HG02943 (cell line): ENCODE data around the gene EPN3.

ENCODE experiments used
- ATAC-seq: cut with Tn5 transposase; IDR thresholded peaks from one replicate; pipeline ENCODE4 v1.9.1; 2021; ENCODE audit warnings: mild to moderate bottlenecking, low read depth, moderate library complexity; ENCODE audit not compliant: unreplicated experiment

Gene EPN3

GRCh38 chr17:50547736-50548083 lies 15.2 kb downstream of the EPN3 start:
- ATAC-seq, result no peak

GRCh38 chr17:50548831-50549230 lies 16.3 kb downstream of the EPN3 start:
- ATAC-seq, result no peak

GRCh38 chr17:50549256-50549941 lies 16.9 kb downstream of the EPN3 start:
- ATAC-seq, result no peak

GRCh38 chr17:50549969-50550368 lies 17.4 kb downstream of the EPN3 start:
- ATAC-seq, result no peak

GRCh38 chr17:50550661-50551432 lies 18.3 kb downstream of the EPN3 start:
- no peak for ATAC-seq

GRCh38 chr17:50551433-50551815 lies 18.9 kb downstream of the EPN3 start:
- ATAC-seq, result no peak

GRCh38 chr17:50551884-50552283 lies 19.3 kb downstream of the EPN3 start:
- ATAC-seq, result no peak

GRCh38 chr17:50554201-50554600 lies 21.7 kb downstream of the EPN3 start:
- ATAC-seq, result no peak

- no peak for ATAC-seq
These were observed 24.3 kb downstream of the EPN3 start for GRCh38 chr17:50556803-50557202.

GRCh38 chr17:50557630-50558029 lies 25.1 kb downstream of the EPN3 start:
- no peak for ATAC-seq

- no peak for ATAC-seq
These were observed 25.6 kb downstream of the EPN3 start for GRCh38 chr17:50558091-50558490.

- ATAC-seq, result no peak
These were observed 26.0 kb downstream of the EPN3 start for GRCh38 chr17:50558581-50558940.

- no peak for ATAC-seq
These were observed 26.5 kb downstream of the EPN3 start for GRCh38 chr17:50558941-50559614.

- ATAC-seq, result no peak
These were observed 27.2 kb downstream of the EPN3 start for GRCh38 chr17:50559674-50560184.

- peak; percentile 90 for ATAC-seq
These were observed 27.8 kb downstream of the EPN3 start, which contains the start of gene CACNA1G for GRCh38 chr17:50560185-50560824. Gene CACNA1G (plus strand): TSS chr17:50560715. CDS start chr17:50561460, 745 bp downstream.

GRCh38 chr17:50560931-50561745 lies 28.6 kb downstream of the EPN3 start:
- no peak for ATAC-seq

- ATAC-seq, result no peak
These were observed 29.2 kb downstream of the EPN3 start for GRCh38 chr17:50561746-50562141.

- ATAC-seq, result no peak
These were observed 29.9 kb downstream of the EPN3 start for GRCh38 chr17:50562242-50563091.

- ATAC-seq, result no peak
These were observed 30.6 kb downstream of the EPN3 start for GRCh38 chr17:50563092-50563511.
